ENCODE results near the gene NELFCD.
"Not testable (repeated sequence)": the region's sequence is repeated elsewhere in the genome, so short reads cannot be mapped to it uniquely, and the experiment has no call there.

The NELFCD gene

GRCh38 chr20:58980711-58981627 lies at the start of gene NELFCD:
TSS of gene NELFCD (plus strand) at chr20:58981256. CDS start at chr20:58981310, 54 bp downstream.
- peak; percentile 77 for DNase-seq (ENCODE audit: low read depth)

GRCh38 chr20:58932170-58932569 lies 48.9 kb upstream of the NELFCD start:
- DNase-seq (ENCODE audit: low read depth), result no peak

GRCh38 chr20:58938078-58938477 lies 43.0 kb upstream of the NELFCD start:
- no peak for DNase-seq (ENCODE audit: low read depth)

- no peak for DNase-seq (ENCODE audit: low read depth)
Observed at GRCh38 chr20:58938541-58938940, 42.5 kb upstream of the NELFCD start.

- no peak for DNase-seq (ENCODE audit: low read depth)
Observed at GRCh38 chr20:58941471-58941870, 39.6 kb upstream of the NELFCD start.

GRCh38 chr20:58942549-58942948 lies 38.5 kb upstream of the NELFCD start:
- no peak for DNase-seq (ENCODE audit: low read depth)

- DNase-seq (ENCODE audit: low read depth), result no peak
Observed at GRCh38 chr20:58944610-58945009, 36.4 kb upstream of the NELFCD start.

GRCh38 chr20:58945965-58946631 lies 35.0 kb upstream of the NELFCD start:
- no peak for DNase-seq (ENCODE audit: low read depth)

GRCh38 chr20:58947797-58948388 lies 33.2 kb upstream of the NELFCD start:
- DNase-seq (ENCODE audit: low read depth), result not testable (repeated sequence)

- DNase-seq (ENCODE audit: low read depth), result no peak
Observed at GRCh38 chr20:58950603-58951002, 30.5 kb upstream of the NELFCD start.

- no peak for DNase-seq (ENCODE audit: low read depth)
Observed at GRCh38 chr20:58953050-58953449, 28.0 kb upstream of the NELFCD start.

- DNase-seq (ENCODE audit: low read depth), result no peak
Observed at GRCh38 chr20:58956078-58956477, 25.0 kb upstream of the NELFCD start.

GRCh38 chr20:58959652-58960051 lies 21.4 kb upstream of the NELFCD start:
- DNase-seq (ENCODE audit: low read depth), result no peak

- DNase-seq (ENCODE audit: low read depth), result no peak
Observed at GRCh38 chr20:58963060-58963584, 17.9 kb upstream of the NELFCD start.

GRCh38 chr20:58963922-58964321 lies 17.1 kb upstream of the NELFCD start:
- DNase-seq (ENCODE audit: low read depth), result not testable (repeated sequence)

GRCh38 chr20:58965270-58966064 lies 15.6 kb upstream of the NELFCD start:
- DNase-seq (ENCODE audit: low read depth), result no peak

- DNase-seq (ENCODE audit: low read depth), result no peak
Observed at GRCh38 chr20:58967652-58968429, 13.2 kb upstream of the NELFCD start.

- DNase-seq (ENCODE audit: low read depth), result no peak
Observed at GRCh38 chr20:58969439-58969838, 11.6 kb upstream of the NELFCD start.

- DNase-seq (ENCODE audit: low read depth), result no peak
Observed at GRCh38 chr20:58970146-58970545, 10.9 kb upstream of the NELFCD start.

- DNase-seq (ENCODE audit: low read depth), result no peak
Observed at GRCh38 chr20:58971429-58971828, 9.6 kb upstream of the NELFCD start.

GRCh38 chr20:58973179-58973578 lies 7.9 kb upstream of the NELFCD start:
- DNase-seq (ENCODE audit: low read depth), result no peak
